ENCODE data around the gene ANKRD11.

DNA sequence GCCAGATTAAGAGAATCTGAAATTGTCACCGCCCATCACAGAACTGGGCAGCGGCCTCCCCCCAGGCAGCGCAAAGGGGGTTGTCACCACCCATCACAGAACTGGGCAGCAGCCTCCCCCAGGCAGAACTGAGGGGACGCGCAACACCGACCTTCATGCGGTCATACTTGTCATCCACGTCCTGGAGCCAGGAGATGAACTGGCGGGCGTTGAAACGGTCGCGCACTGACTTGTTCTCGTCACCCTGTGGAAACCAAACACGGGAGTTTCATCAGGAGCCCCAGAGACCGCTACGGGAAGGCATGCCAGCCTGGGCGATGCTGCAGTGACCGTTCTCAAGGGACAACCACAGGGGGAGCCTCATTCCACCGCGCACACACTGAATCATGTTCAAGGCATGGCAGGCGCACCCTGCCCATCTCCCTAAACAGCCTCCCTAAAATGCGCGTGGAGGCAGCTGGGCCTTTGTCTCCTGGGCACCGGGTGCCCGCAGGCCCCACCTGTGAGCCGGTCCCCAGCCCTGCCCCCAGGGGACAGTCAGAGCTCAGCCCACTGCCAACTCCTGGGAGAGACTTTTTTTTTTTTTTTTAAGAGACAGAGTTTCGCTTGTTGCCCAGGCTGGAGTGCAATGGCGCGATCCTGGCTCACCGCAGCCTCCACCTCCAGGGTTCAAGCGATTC lies 219.6 kb downstream of the ANKRD11 start:
- TF ChIP-seq POLR2AphosphoS5 (IDR thresholded peaks at IDR 0.05; ENCODE audit: low read depth, low read length) (no peak), TAF1 (IDR thresholded peaks at IDR 0.05; ENCODE audit: low read depth, low read length) (no peak), POLR2A (IDR thresholded peaks at IDR 0.05; ENCODE audit: low read depth, low read length) (no peak), SPI1 (IDR thresholded peaks at IDR 0.05; ENCODE audit: low read depth, low read length) (no peak), POU2F2 (IDR thresholded peaks at IDR 0.05; ENCODE audit: low read depth, low read length) (no peak)
